Measurements from ENCODE around the gene ZNF524. TPM values are rescaled to one million over a fixed set of nuclear protein-coding genes. Genes with fewer than 3 reads are reported as not detected.

Gene ZNF524
- total and polyA plus RNA-seq, 12 donors, result 7.9 to 39.4 (median 14.1) TPM

DNA sequence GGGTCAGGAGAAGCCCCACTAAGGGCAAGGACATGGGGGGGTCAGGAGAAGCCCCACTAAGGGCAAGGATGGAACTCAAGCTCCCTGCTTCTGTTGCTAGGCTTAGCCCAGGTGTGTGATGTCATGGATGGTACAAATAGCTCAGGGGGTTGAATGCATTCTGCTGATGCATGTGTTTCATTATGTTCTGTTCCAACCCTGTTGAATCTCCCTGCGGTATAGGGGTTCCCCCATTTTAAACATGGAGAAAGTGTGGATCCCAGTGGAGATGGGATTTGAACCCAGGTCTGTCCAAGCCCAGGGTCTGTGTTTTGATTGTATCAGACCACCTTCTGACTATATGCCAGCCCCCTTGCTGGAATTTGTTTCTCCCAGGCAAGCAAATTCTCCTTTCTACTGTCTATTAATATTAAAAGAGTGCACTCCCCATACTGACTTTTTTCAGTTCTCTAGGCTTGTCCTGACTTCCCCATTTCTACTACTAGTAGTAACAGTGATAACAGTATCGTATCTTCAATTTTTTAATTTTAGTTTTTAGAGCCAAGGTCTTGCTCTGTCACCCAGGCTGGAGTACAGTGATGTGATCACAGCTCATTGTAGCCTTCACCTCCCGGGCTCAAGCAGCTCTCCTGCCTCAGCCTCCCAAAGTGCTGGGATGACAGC is 12.0 kb downstream of the ZNF524 start:
- intact Hi-C loops (cut with DNase I), result no loop called here
- TF ChIP-seq, protein P1, sequence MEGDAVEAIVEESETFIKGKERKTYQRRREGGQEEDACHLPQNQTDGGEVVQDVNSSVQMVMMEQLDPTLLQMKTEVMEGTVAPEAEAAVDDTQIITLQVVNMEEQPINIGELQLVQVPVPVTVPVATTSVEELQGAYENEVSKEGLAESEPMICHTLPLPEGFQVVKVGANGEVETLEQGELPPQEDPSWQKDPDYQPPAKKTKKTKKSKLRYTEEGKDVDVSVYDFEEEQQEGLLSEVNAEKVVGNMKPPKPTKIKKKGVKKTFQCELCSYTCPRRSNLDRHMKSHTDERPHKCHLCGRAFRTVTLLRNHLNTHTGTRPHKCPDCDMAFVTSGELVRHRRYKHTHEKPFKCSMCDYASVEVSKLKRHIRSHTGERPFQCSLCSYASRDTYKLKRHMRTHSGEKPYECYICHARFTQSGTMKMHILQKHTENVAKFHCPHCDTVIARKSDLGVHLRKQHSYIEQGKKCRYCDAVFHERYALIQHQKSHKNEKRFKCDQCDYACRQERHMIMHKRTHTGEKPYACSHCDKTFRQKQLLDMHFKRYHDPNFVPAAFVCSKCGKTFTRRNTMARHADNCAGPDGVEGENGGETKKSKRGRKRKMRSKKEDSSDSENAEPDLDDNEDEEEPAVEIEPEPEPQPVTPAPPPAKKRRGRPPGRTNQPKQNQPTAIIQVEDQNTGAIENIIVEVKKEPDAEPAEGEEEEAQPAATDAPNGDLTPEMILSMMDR (IDR thresholded peaks at IDR 0.05), result no peak
- H3K27me3 ChIP-seq, result no peaks in the 10 kb centered on the region
- DNase-seq (no peak), ATAC-seq (peak in 6 of 8 donors; percentile 5 to 53 (median 36))
- H3K4me1 ChIP-seq, result peaks cover 8 to 43% (median 21%) of the 10 kb centered on the region in 9 donors
- H3K4me3 ChIP-seq, result peak overlapping the region in 3 of 10 donors; percentile 3 to 17 (median 6)
- peaks cover 6 to 72% (median 26%) of the 10 kb centered on the region in 9 donors for H3K36me3 ChIP-seq
- H3K9me3 ChIP-seq, result peaks cover 0 to 4% (median 0%) of the 10 kb centered on the region in 11 donors
- H3K27ac ChIP-seq, result peak overlapping the region; percentile 11 to 86 (median 79)
- 56 to 65% methylated on average over 3 of the region's 3 CpGs for WGBS, 2 donors

DNA sequence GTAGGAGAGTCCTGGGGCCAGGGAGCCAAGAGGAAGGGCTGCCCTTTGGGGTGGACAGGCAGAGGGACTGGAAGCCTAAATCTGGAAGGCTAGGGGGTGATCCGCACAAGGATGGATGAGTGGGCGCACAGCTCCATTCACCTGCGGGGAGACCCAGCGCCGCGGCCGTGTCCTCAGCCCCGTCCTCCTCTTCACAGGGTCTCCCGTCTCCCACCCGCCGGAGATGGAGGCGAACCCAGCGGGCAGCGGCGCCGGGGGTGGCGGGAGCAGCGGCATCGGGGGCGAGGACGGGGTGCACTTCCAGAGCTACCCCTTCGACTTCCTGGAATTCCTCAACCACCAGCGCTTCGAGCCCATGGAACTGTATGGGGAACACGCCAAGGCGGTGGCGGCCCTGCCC is 13.3 kb downstream of the ZNF524 start:
- Histone ChIP-seq H3K9me3 (peaks cover 0 to 4% (median 0%) of the 10 kb centered on the region in 11 donors), H3K4me1 (peaks cover 8 to 31% (median 21%) of the 10 kb centered on the region in 9 donors), H3K36me3 (peaks cover 6 to 75% (median 34%) of the 10 kb centered on the region in 9 donors), H3K4me3 (no peak overlapping the region), H3K27ac (peak overlapping the region in 1 of 10 donors; percentile 33), H3K27me3 (no peaks in the 10 kb centered on the region)
- ATAC-seq (no peak), DNase-seq (no peak)
- TF ChIP-seq, protein P1 (IDR thresholded peaks at IDR 0.05), result no peak
- intact Hi-C loops (cut with DNase I), result no loop called here
- 93 to 94% methylated on average over 21 to 27 of the region's 27 CpGs for WGBS, 2 donors

DNA sequence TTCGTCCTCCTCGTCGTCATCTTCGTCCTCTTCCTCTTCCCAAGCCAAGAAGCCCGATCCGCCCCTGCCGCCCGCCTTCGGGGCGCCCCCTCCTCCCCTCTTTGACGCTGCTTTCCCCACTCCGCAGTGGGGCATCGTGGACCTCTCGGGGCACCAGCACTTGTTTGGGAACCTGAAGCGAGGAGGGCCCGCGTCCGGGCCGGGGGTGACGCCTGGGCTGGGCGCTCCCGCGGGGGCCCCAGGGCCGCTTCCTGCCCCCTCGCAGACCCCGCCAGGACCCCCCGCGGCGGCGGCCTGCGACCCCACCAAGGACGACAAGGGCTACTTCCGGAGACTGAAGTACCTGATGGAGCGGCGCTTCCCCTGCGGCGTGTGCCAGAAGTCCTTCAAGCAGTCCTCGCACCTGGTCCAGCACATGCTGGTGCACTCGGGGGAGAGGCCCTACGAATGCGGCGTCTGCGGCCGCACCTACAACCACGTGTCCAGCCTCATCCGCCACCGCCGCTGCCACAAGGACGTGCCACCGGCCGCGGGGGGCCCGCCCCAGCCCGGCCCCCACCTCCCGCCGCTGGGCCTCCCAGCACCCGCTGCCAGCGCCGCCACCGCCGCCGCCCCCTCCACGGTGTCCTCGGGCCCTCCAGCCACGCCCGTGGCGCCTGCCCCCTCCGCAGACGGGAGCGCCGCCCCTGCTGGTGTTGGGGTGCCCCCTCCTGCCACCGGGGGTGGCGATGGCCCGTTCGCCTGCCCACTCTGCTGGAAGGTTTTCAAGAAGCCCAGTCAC is 14.0 kb downstream of the ZNF524 start:
- Histone ChIP-seq H3K9me3 (peaks cover 0 to 4% (median 0%) of the 10 kb centered on the region in 11 donors), H3K4me3 (no peak overlapping the region), H3K4me1 (peaks cover 8 to 38% (median 21%) of the 10 kb centered on the region in 9 donors), H3K27ac (no peak overlapping the region), H3K27me3 (no peaks in the 10 kb centered on the region), H3K36me3 (peaks cover 6 to 68% (median 33%) of the 10 kb centered on the region in 9 donors)
- intact Hi-C loops (cut with DNase I), result no loop called here
- TF ChIP-seq, protein P1 (IDR thresholded peaks at IDR 0.05), result no peak
- 96% methylated on average over 56 to 75 of the region's 75 CpGs for WGBS, 2 donors
- DNase-seq (no peak), ATAC-seq (no peak)

DNA sequence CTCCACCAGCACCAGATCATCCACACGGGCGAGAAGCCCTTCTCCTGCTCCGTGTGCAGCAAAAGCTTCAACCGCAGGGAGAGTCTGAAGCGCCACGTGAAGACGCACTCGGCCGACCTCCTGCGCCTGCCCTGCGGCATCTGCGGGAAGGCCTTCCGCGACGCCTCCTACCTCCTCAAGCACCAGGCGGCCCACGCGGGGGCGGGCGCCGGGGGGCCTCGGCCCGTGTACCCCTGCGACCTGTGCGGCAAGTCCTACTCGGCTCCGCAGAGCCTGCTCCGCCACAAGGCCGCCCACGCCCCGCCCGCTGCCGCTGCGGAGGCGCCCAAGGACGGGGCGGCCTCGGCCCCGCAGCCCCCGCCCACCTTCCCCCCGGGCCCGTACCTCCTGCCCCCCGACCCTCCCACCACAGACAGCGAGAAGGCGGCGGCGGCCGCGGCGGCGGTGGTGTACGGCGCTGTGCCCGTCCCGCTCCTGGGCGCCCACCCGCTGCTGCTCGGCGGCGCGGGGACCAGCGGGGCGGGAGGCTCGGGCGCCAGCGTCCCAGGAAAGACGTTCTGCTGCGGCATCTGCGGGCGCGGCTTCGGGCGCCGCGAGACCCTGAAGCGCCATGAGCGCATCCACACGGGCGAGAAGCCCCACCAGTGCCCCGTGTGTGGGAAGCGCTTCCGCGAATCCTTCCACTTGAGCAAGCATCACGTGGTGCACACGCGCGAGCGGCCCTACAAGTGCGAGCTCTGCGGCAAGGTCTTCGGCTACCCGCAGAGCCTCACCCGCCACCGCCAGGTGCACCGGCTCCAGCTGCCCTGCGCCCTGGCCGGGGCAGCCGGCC is 14.8 kb downstream of the ZNF524 start:
- peaks cover 6 to 59% (median 27%) of the 10 kb centered on the region in 9 donors for H3K36me3 ChIP-seq
- 97% methylated on average over 65 to 98 of the region's 98 CpGs for WGBS, 2 donors
- ATAC-seq, result no peak

More for the DNA sequence above, 14.8 kb downstream of the ZNF524 start:
- no peak overlapping the region for H3K4me3 ChIP-seq
- no peak overlapping the region for H3K27ac ChIP-seq
- no peaks in the 10 kb centered on the region for H3K27me3 ChIP-seq
- TF ChIP-seq, protein P1 (IDR thresholded peaks at IDR 0.05), result no peak
- H3K9me3 ChIP-seq, result peaks cover 0 to 1% (median 0%) of the 10 kb centered on the region in 11 donors
- DNase-seq, result no peak
- intact Hi-C loops (cut with DNase I), result no loop called here
- H3K4me1 ChIP-seq, result peaks cover 8 to 44% (median 21%) of the 10 kb centered on the region in 9 donors

All from heart right ventricle (tissue), 16 donors.